HG02981 (cell line): ENCODE measurements around the gene MRPL28.
"Not testable (repeated sequence)": the region's sequence is repeated elsewhere in the genome, so short reads cannot be mapped to it uniquely, and the experiment has no call there.

ENCODE experiments used
- ATAC-seq: cut with Tn5 transposase; IDR thresholded peaks from one replicate; pipeline ENCODE4 v1.9.1; 2021; ENCODE audit warnings: mild to moderate bottlenecking, moderate library complexity; ENCODE audit not compliant: unreplicated experiment

Gene MRPL28

GRCh38 chr16:391885-392335, 21.6 kb upstream of the MRPL28 start:
- no peak for ATAC-seq

- no peak for ATAC-seq
Observed at GRCh38 chr16:389352-389751, 19.0 kb upstream of the MRPL28 start.

- not testable (repeated sequence) for ATAC-seq
Observed at GRCh38 chr16:387761-388666, 17.7 kb upstream of the MRPL28 start.

GRCh38 chr16:386641-387156, 16.4 kb upstream of the MRPL28 start:
- ATAC-seq, result no peak

GRCh38 chr16:383326-384051, 13.2 kb upstream of the MRPL28 start:
- no peak for ATAC-seq

- peak; percentile 54 for ATAC-seq
Observed at GRCh38 chr16:381789-382717, 11.7 kb upstream of the MRPL28 start, which contains the start of gene PGAP6. Gene PGAP6, minus strand, starts transcription at chr16:381978. Its CDS starts 157 bp downstream, at chr16:381821.

GRCh38 chr16:381012-381788, 10.9 kb upstream of the MRPL28 start:
- ATAC-seq, result peak; percentile 14

- ATAC-seq, result no peak
Observed at GRCh38 chr16:380762-381011, 10.3 kb upstream of the MRPL28 start.

GRCh38 chr16:379961-380761, 9.8 kb upstream of the MRPL28 start:
- no peak for ATAC-seq

- ATAC-seq, result no peak
Observed at GRCh38 chr16:379183-379960, 9.0 kb upstream of the MRPL28 start.

GRCh38 chr16:378821-379182, 8.5 kb upstream of the MRPL28 start:
- no peak for ATAC-seq

- not testable (repeated sequence) for ATAC-seq
Observed at GRCh38 chr16:378113-378820, 7.9 kb upstream of the MRPL28 start.

GRCh38 chr16:377419-377951, 7.1 kb upstream of the MRPL28 start:
- ATAC-seq, result no peak

GRCh38 chr16:376817-377418, 6.6 kb upstream of the MRPL28 start:
- ATAC-seq, result no peak

GRCh38 chr16:375927-376816, 5.8 kb upstream of the MRPL28 start:
- ATAC-seq, result no peak

- ATAC-seq, result no peak
Observed at GRCh38 chr16:375212-375611, 4.9 kb upstream of the MRPL28 start.
